ENCODE data around the gene DDX31.

DNA sequence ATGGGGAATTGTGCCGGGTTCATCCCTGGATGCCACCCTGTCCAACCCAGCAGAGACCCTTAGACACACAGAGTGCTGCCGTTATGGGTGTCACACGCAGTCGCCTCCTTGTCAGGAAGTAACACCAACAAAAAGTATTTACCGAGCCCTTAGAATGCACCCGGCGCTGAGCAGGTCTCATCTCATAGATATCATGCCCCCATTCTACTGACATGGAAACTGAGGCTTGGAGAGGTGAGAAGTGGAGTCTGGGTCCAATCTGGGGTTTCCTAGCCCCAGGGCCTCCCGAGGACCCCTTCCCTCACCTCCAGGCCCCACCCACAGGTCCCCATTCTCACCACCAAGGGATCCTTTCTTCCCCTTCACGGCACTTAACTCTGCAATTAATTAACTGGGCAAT, 124.2 kb downstream of the DDX31 start:
- TF ChIP-seq SIN3A (IDR thresholded peaks at IDR 0.05; ENCODE audit: borderline replicate concordance, insufficient read depth, low read length) (no peak), REST (IDR thresholded peaks at IDR 0.05; ENCODE audit: insufficient read depth in 1 of 2, low read depth in 2 of 2, low read length in 2 of 2) (no peak)
